ENCODE data around the gene ELOA. TPM values are rescaled to one million over a fixed set of nuclear protein-coding genes. Genes with fewer than 3 reads are reported as not detected.

Gene ELOA
- total RNA-seq, 1 experiment from 2014 or later: 31.3 TPM

DNA sequence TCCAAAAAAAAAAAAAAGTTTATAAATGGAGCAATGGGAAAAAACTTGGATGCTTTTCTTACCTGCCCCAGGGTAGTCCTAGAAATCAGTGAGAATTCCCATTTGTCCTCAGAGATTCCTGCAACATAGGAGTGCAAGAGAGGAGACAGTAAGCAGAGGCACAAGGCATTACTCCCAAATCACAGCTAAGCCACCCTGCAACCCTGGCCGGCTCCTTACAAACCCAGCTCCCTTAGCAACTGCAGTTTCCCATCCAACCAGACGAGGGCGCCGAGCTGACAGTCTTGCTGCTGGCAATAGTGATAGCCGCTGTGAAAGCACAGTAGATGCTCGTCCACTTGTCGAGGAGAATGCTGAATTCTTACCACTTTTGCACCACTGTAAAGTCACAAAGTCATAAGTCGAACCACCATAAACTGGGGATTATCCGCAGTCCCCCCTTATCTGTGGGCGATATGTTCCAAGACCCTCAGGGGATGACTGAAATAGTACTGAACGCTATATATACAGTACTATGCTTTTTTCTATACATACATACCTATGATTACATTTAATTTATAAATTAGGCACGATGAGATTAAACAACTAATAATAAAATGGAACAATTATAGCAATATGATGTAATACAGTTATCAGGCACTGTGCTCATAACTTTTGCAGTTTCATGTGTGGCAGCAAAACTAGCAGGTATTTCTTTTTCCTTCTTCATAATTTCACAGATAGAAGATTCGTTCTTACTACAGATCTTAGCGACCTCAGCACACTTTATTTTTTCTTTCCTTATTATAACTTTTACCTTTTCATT lies 29.0 kb downstream of the ELOA start:
- intact Hi-C loops (cut with micrococcal nuclease; ENCODE audit: unreplicated experiment): loop anchor here (1.0 kb wide), 1 partner anchor 144 kb away; no protein-coding TSS in a partner anchor

DNA sequence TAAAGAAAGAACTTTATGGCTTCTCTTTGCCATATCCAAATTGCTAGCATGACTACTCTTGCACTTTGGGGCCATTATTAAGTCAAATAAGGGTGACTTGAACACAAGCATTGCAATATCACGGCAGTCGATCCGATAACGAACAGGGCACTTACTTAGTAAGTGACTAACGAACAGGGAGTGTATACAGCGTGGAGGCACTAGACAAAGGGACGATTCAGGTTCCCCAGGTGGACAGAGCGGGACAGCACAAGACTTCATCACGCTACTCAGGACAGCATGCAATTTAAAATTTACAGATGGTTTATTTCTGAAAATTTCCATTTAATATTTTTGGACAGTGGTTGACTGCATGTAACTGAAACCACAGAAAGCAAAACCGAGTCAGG lies 29.6 kb downstream of the ELOA start:
- H3K36me3 ChIP-seq (ENCODE audit: control insufficient read depth, insufficient read depth, low read length): no peaks in the 10 kb centered on the region; the same call in 1 of the 2 replicates
- H3K36me3 Mint-ChIP-seq (ENCODE audit: insufficient read depth, unreplicated experiment): peaks cover 2% of the 10 kb centered on the region
- H3K27ac Mint-ChIP-seq (ENCODE audit: unreplicated experiment): no peak overlapping the region
- no peaks in the 10 kb centered on the region for H3K9me3 ChIP-seq
- no peaks in the 10 kb centered on the region for H3K9me3 Mint-ChIP-seq (ENCODE audit: unreplicated experiment)
- H3K4me1 Mint-ChIP-seq (ENCODE audit: low read depth, unreplicated experiment): no peaks in the 10 kb centered on the region
- TF ChIP-seq CTCF (IDR thresholded peaks at IDR 0.05; ENCODE audit: insufficient read depth in 1 of 2, low read depth in 1 of 2, low read length in 1 of 2, severe bottlenecking in 1 of 2, unreplicated experiment in 1 of 2): no peak
- BruUV-seq (replicated peaks): no TSS peak
- ChIA-PET CTCF (no interaction called here), POLR2A (no interaction called here)
- H3K4me1 ChIP-seq: no peaks in the 10 kb centered on the region
- H3K27me3 Mint-ChIP-seq (ENCODE audit: insufficient read depth, unreplicated experiment): no peaks in the 10 kb centered on the region
- no peak for DNase-seq
- intact Hi-C loops (cut with micrococcal nuclease; ENCODE audit: unreplicated experiment): loop anchor here (1.0 kb wide), 1 partner anchor 143 kb away; no protein-coding TSS in a partner anchor
- H3K4me3 ChIP-seq (ENCODE audit: low read depth, low read length): no peak overlapping the region
- H3K4me3 Mint-ChIP-seq (ENCODE audit: unreplicated experiment): no peak overlapping the region
- H3K27me3 ChIP-seq (replicated peaks; ENCODE audit: control insufficient read depth, insufficient read depth, low read length): no peaks in the 10 kb centered on the region

More for the DNA sequence above, 29.0 kb downstream of the ELOA start:
- POLR2A ChIA-PET: interaction anchor here (0.5 kb wide), 1 partner anchor 30 kb away, joined by 3 read pairs; no protein-coding TSS in a partner anchor
- BruUV-seq (replicated peaks): no TSS peak
- peak; percentile 76 to 87 for TF ChIP-seq CTCF (IDR thresholded peaks at IDR 0.05; ENCODE audit: insufficient read depth in 1 of 2, low read depth in 1 of 2, low read length in 1 of 2, severe bottlenecking in 1 of 2, unreplicated experiment in 1 of 2)
- DNase-seq: peak; percentile 81 to 82
- no peaks in the 10 kb centered on the region for H3K4me1 ChIP-seq
- H3K27me3 ChIP-seq (replicated peaks; ENCODE audit: control insufficient read depth, insufficient read depth, low read length): no peaks in the 10 kb centered on the region
- H3K27ac Mint-ChIP-seq (ENCODE audit: unreplicated experiment): no peak overlapping the region
- no peak overlapping the region for H3K4me3 Mint-ChIP-seq (ENCODE audit: unreplicated experiment)
- no peaks in the 10 kb centered on the region; the same call in 1 of the 2 replicates for H3K36me3 ChIP-seq (ENCODE audit: control insufficient read depth, insufficient read depth, low read length)
- no peaks in the 10 kb centered on the region for H3K27me3 Mint-ChIP-seq (ENCODE audit: insufficient read depth, unreplicated experiment)
- H3K9me3 Mint-ChIP-seq (ENCODE audit: unreplicated experiment): no peaks in the 10 kb centered on the region
- H3K4me1 Mint-ChIP-seq (ENCODE audit: low read depth, unreplicated experiment): no peaks in the 10 kb centered on the region
- peaks cover 4% of the 10 kb centered on the region for H3K36me3 Mint-ChIP-seq (ENCODE audit: insufficient read depth, unreplicated experiment)
- H3K4me3 ChIP-seq (ENCODE audit: low read depth, low read length): no peak overlapping the region
- H3K9me3 ChIP-seq: no peaks in the 10 kb centered on the region
- CTCF ChIA-PET: interaction anchor here (0.6 to 1.4 kb wide), 13 partner anchors 10 to 275 kb away, joined by 3 to 32 read pairs (median 3); partner anchors contain the start of genes GALE and LYPLA2

DNA sequence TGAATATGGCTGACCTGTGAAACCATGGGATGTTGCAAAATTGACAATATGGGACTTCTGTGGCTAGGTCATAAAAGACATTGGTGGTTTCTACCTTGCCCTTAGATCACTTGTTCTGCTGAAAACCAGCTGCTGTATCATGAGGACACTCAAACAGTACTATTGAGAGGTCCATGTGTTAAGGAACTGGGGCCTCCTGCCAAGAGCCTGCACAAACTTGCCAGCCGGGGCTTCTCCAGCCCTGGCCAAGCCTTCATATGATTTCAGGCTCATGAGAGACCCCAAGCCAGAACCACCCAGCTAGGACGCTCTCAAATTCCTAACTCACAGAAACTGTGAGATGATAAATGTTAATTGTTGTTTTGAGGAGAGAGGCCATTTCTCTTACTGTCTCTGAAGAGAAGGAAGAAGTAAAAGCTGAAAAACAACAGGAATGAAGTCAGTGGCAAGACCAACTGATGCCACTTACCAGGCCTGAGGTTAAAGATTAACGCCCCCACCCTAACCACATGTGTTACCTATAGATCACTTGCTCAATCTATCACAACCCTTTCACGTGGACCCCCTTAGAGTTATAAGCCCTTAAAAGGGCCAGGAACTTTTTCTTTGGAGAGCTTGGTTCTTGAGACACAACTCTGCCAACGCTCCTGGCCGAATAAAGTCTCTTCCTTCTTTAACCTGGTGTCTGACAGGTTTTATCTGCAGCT lies 31.1 kb downstream of the ELOA start:
- no peaks in the 10 kb centered on the region for H3K36me3 ChIP-seq (ENCODE audit: control insufficient read depth, insufficient read depth, low read length)
- H3K4me3 ChIP-seq (ENCODE audit: low read depth, low read length): no peak overlapping the region
- H3K27ac Mint-ChIP-seq (ENCODE audit: unreplicated experiment): no peak overlapping the region
- peaks cover 2% of the 10 kb centered on the region for H3K4me1 Mint-ChIP-seq (ENCODE audit: low read depth, unreplicated experiment)
- no peaks in the 10 kb centered on the region for H3K27me3 ChIP-seq (replicated peaks; ENCODE audit: control insufficient read depth, insufficient read depth, low read length)
- no peak for DNase-seq
- TF ChIP-seq CTCF (IDR thresholded peaks at IDR 0.05; ENCODE audit: insufficient read depth in 1 of 2, low read depth in 1 of 2, low read length in 1 of 2, severe bottlenecking in 1 of 2, unreplicated experiment in 1 of 2): no peak
- no TSS peak for BruUV-seq (replicated peaks)
- H3K4me1 ChIP-seq: peaks cover 2% of the 10 kb centered on the region; the same call in 1 of the 2 replicates
- H3K9me3 ChIP-seq: no peaks in the 10 kb centered on the region
- ChIA-PET POLR2A (no interaction called here), CTCF (no interaction called here)
- no peak overlapping the region for H3K4me3 Mint-ChIP-seq (ENCODE audit: unreplicated experiment)
- intact Hi-C loops (cut with micrococcal nuclease; ENCODE audit: unreplicated experiment): no loop called here
- no peaks in the 10 kb centered on the region for H3K27me3 Mint-ChIP-seq (ENCODE audit: insufficient read depth, unreplicated experiment)
- no peaks in the 10 kb centered on the region for H3K9me3 Mint-ChIP-seq (ENCODE audit: unreplicated experiment)
- peaks cover 6% of the 10 kb centered on the region for H3K36me3 Mint-ChIP-seq (ENCODE audit: insufficient read depth, unreplicated experiment)

All from Caco-2 (cell line).